Esophagus muscularis mucosa (tissue), 4 donors: ENCODE data around the gene LRRC3C. TPM values are rescaled to one million over a fixed set of nuclear protein-coding genes. Genes with fewer than 3 reads are reported as not detected.

ENCODE experiments used
- DNase-seq: peaks from one replicate; pipeline ENCODE4 v3.0.0-alpha.2; 2017; ENCODE audit errors: extremely low spot score
- H3K27ac ChIP-seq, 4 donors: fragments of 200-600 bp; sonication (generic); replicated peaks in 1 of 4; 1 replicate in 3 of 4; 2 replicates in 1 of 4; pipeline ENCODE4 v1.5.1; 2016 to 2019; ENCODE audit warnings: mild to moderate bottlenecking in 1 of 4
- H3K27me3 ChIP-seq, 4 donors: fragments of 200-600 bp; sonication (generic); one replicate each; pipeline versions ENCODE4 v1.5.1 to v1.6.0; 2016 to 2019
- H3K36me3 ChIP-seq, 4 donors: fragments of 200-600 bp; sonication (generic); one replicate each; pipeline ENCODE4 v1.5.1; 2016 to 2019
- H3K4me1 ChIP-seq, 4 donors: fragments of 200-600 bp; sonication (generic); one replicate each; pipeline ENCODE4 v1.5.1; 2016 to 2019
- H3K4me3 ChIP-seq, 4 donors: fragments of 200-600 bp; sonication (generic); 1 replicate in 2 of 4; 2 replicates in 2 of 4; pipeline ENCODE4 v1.5.1; 2016 to 2019; ENCODE audit warnings: mild to moderate bottlenecking in 4 of 4, moderate library complexity in 1 of 4
- H3K9me3 ChIP-seq, 4 donors: fragments of 200-600 bp; sonication (generic); 1 replicate in 3 of 4; 2 replicates in 1 of 4; pipeline ENCODE4 v1.5.1; 2016 to 2019
- CTCF ChIP-seq, 3 experiments: fragments of 200-600 bp in 2 of 3; fragments of 450-650 bp in 1 of 3; sonication (generic) in 2 of 3; IDR thresholded peaks; one replicate each; pipeline ENCODE4 v1.5.1; 2017 to 2019; ENCODE audit warnings: antibody characterized with exemption in 3 of 3, mild to moderate bottlenecking in 2 of 3, moderate library complexity in 1 of 3
- EP300 ChIP-seq: sonication (generic); formaldehyde crosslinking; IDR thresholded peaks from one replicate; pipeline ENCODE4 v1.6.1; 2017; ENCODE audit warnings: antibody characterized with exemption
- POLR2A ChIP-seq: fragments of 450-650 bp; IDR thresholded peaks from one replicate; pipeline ENCODE4 v1.6.1; 2017; ENCODE audit warnings: antibody characterized with exemption, moderate library complexity, mild to moderate bottlenecking, low read depth
- POLR2AphosphoS5 ChIP-seq, 2 donors: sonication (generic); formaldehyde crosslinking; IDR thresholded peaks; one replicate each; pipeline ENCODE4 v1.6.1; 2017; ENCODE audit warnings: antibody characterized with exemption in 2 of 2
- WGBS: methylation state at CpG from one replicate; pipeline ENCODE4 v1.1.5; 2018; 5-methylcytosine and 5-hydroxymethylcytosine counted together
- intact Hi-C: fragments of 100-400 bp; cut with DNase I; formaldehyde crosslinking; loops from one replicate; pipeline ENCODE4 v1.15.1; 2023
- total RNA-seq, 4 donors: library from RNA; depleted of rRNA; stranded (reverse); fragments of >200 nt; gene quantifications; one replicate each; pipeline versions ENCODE4 v1.1.0 to v1.2.1, GENCODE V29; 2016

LRRC3C gene
- total RNA-seq, 4 donors from 2014 or later: not detected

- no peaks in the 10 kb centered on the region for H3K4me1 ChIP-seq
- TF ChIP-seq POLR2A (no peak), POLR2AphosphoS5 (IDR thresholded peaks at IDR 0.05) (no peak), CTCF (IDR thresholded peaks at IDR 0.05) (no peak), EP300 (no peak)
- no peak overlapping the region for H3K27ac ChIP-seq
- intact Hi-C loops: no loop called here
- no peak overlapping the region for H3K4me3 ChIP-seq
- H3K9me3 ChIP-seq: no peaks in the 10 kb centered on the region
- peaks cover 0 to 44% (median 0%) of the 10 kb centered on the region in 4 donors for H3K27me3 ChIP-seq
- DNase-seq: no peak
- WGBS: 62% methylated on average over 7 of the region's 8 CpGs
- H3K36me3 ChIP-seq: no peaks in the 10 kb centered on the region
Measured at GRCh38 chr17:39965017-39965699, 37.6 kb downstream of the LRRC3C start.

GRCh38 chr17:39966771-39967170 is 39.2 kb downstream of the LRRC3C start:
- TF ChIP-seq EP300 (no peak), POLR2A (no peak), CTCF (IDR thresholded peaks at IDR 0.05) (no peak), POLR2AphosphoS5 (IDR thresholded peaks at IDR 0.05) (no peak)
- no peaks in the 10 kb centered on the region for H3K36me3 ChIP-seq
- H3K4me1 ChIP-seq: no peaks in the 10 kb centered on the region
- intact Hi-C loops: no loop called here
- H3K27ac ChIP-seq: no peak overlapping the region
- peaks cover 0 to 55% (median 0%) of the 10 kb centered on the region in 4 donors for H3K27me3 ChIP-seq
- WGBS: 78% methylated on average over 5 of the region's 6 CpGs
- no peak for DNase-seq
- H3K4me3 ChIP-seq: no peak overlapping the region
- H3K9me3 ChIP-seq: no peaks in the 10 kb centered on the region

- Histone ChIP-seq H3K27ac (no peak overlapping the region), H3K27me3 (peaks cover 0 to 54% (median 2%) of the 10 kb centered on the region in 4 donors), H3K4me1 (no peaks in the 10 kb centered on the region), H3K36me3 (no peaks in the 10 kb centered on the region), H3K4me3 (no peak overlapping the region), H3K9me3 (no peaks in the 10 kb centered on the region)
- intact Hi-C loops: no loop called here
- WGBS: 60% methylated on average over 2 of the region's 2 CpGs
- DNase-seq: no peak
- TF ChIP-seq POLR2A (no peak), EP300 (no peak), POLR2AphosphoS5 (IDR thresholded peaks at IDR 0.05) (no peak), CTCF (IDR thresholded peaks at IDR 0.05) (no peak)
Measured at GRCh38 chr17:39968761-39969160, 41.2 kb downstream of the LRRC3C start.

GRCh38 chr17:39969375-39969774 is 41.8 kb downstream of the LRRC3C start:
- DNase-seq: no peak
- Histone ChIP-seq H3K4me3 (no peak overlapping the region), H3K27me3 (peaks cover 0 to 54% (median 4%) of the 10 kb centered on the region in 4 donors), H3K36me3 (no peaks in the 10 kb centered on the region), H3K9me3 (no peaks in the 10 kb centered on the region), H3K27ac (no peak overlapping the region), H3K4me1 (no peaks in the 10 kb centered on the region)
- TF ChIP-seq POLR2A (no peak), POLR2AphosphoS5 (IDR thresholded peaks at IDR 0.05) (no peak), EP300 (no peak), CTCF (IDR thresholded peaks at IDR 0.05) (no peak)
- 79% methylated on average over 6 of the region's 6 CpGs for WGBS
- intact Hi-C loops: no loop called here
